ENCODE measurements around the gene EDIL3. TPM values are rescaled to one million over a fixed set of nuclear protein-coding genes. Genes with fewer than 3 reads are reported as not detected.

The EDIL3 gene
- total and polyA plus RNA-seq, 11 donors, result 1.3 to 38.2 (median 18.3) TPM

- 91 to 95% (median 93%) methylated on average over 9 to 13 of the region's 13 CpGs for WGBS, 4 donors
- H3K9me3 ChIP-seq, result peaks cover 0 to 3% (median 0%) of the 10 kb centered on the region in 12 donors
- intact Hi-C loops (cut with DNase I), result no loop called here
- H3K27ac ChIP-seq, result no peak overlapping the region
- ATAC-seq (no peak), DNase-seq (no peak)
- no peaks in the 10 kb centered on the region for H3K4me1 ChIP-seq
- no peak overlapping the region for H3K4me3 ChIP-seq
- H3K27me3 ChIP-seq, result no peaks in the 10 kb centered on the region
- no peak for TF ChIP-seq CTCF (IDR thresholded peaks at IDR 0.05)
- TF ChIP-seq POLR2A (IDR thresholded peaks at IDR 0.05), result no peak
- H3K36me3 ChIP-seq, result no peaks in the 10 kb centered on the region
Measured at GRCh38 chr5:84069608-84070179, 315.0 kb downstream of the EDIL3 start.

- 68 to 91% (median 85%) methylated on average over 1 of the region's 1 CpG for WGBS, 4 donors
- Histone ChIP-seq H3K27me3 (no peaks in the 10 kb centered on the region), H3K4me1 (no peaks in the 10 kb centered on the region), H3K9me3 (no peaks in the 10 kb centered on the region), H3K36me3 (peaks cover 0 to 4% (median 0%) of the 10 kb centered on the region in 9 donors), H3K4me3 (no peak overlapping the region), H3K27ac (no peak overlapping the region)
- intact Hi-C loops (cut with DNase I), result no loop called here
- ATAC-seq (no peak), DNase-seq (no peak)
- no peak for TF ChIP-seq POLR2A (IDR thresholded peaks at IDR 0.05)
- no peak for TF ChIP-seq CTCF (IDR thresholded peaks at IDR 0.05)
Measured at GRCh38 chr5:84063041-84063440, 321.6 kb downstream of the EDIL3 start.

- WGBS, 4 donors, result 80 to 85% (median 83%) methylated on average over 2 of the region's 2 CpGs
- Histone ChIP-seq H3K27ac (no peak overlapping the region), H3K9me3 (peaks cover 0 to 2% (median 0%) of the 10 kb centered on the region in 12 donors), H3K4me3 (no peak overlapping the region), H3K27me3 (no peaks in the 10 kb centered on the region), H3K4me1 (no peaks in the 10 kb centered on the region), H3K36me3 (peaks cover 0 to 4% (median 0%) of the 10 kb centered on the region in 9 donors)
- intact Hi-C loops (cut with DNase I), result no loop called here
- TF ChIP-seq POLR2A (IDR thresholded peaks at IDR 0.05), result no peak
- TF ChIP-seq CTCF (IDR thresholded peaks at IDR 0.05), result no peak
- DNase-seq (no peak), ATAC-seq (no peak)
Measured at GRCh38 chr5:84059672-84060071, 325.0 kb downstream of the EDIL3 start.

GRCh38 chr5:84058561-84058960 lies 326.1 kb downstream of the EDIL3 start:
- intact Hi-C loops (cut with DNase I), result no loop called here
- ATAC-seq, result no peak
- WGBS, 4 donors, result 56 to 84% (median 71%) methylated on average over 2 of the region's 2 CpGs

More at GRCh38 chr5:84058561-84058960, 326.1 kb downstream of the EDIL3 start:
- no peak for TF ChIP-seq CTCF (IDR thresholded peaks at IDR 0.05)
- no peak for TF ChIP-seq POLR2A (IDR thresholded peaks at IDR 0.05)
- Histone ChIP-seq H3K4me1 (no peaks in the 10 kb centered on the region), H3K36me3 (peaks cover 0 to 4% (median 0%) of the 10 kb centered on the region in 9 donors), H3K4me3 (no peak overlapping the region), H3K9me3 (peaks cover 0 to 2% (median 0%) of the 10 kb centered on the region in 12 donors), H3K27ac (no peak overlapping the region), H3K27me3 (no peaks in the 10 kb centered on the region)
- no peak for DNase-seq
